ENCODE results near the gene ZNF333. TPM values are rescaled to one million over a fixed set of nuclear protein-coding genes. Genes with fewer than 3 reads are reported as not detected.

Gene ZNF333
- total RNA-seq (10 to 100 TPM; 19.2 to 47.6 (median 35.0) TPM), polyA plus RNA-seq (10 to 100 TPM; 21.7 to 22.0 TPM)
- long read RNA-seq, donor 1, full-length matches to known transcripts: 6 of 41 reads
- long read RNA-seq, donor 1, partial matches to known transcripts: 16 of 41 reads
- long read RNA-seq, donor 1, other reads (novel, unspliced or antisense): 19 of 41 reads
- long read RNA-seq, donor 2, full-length matches to known transcripts: 4 of 4 reads
- long read RNA-seq, donor 2, partial matches to known transcripts: 0 of 4 reads
- long read RNA-seq, donor 2, other reads (novel, unspliced or antisense): 0 of 4 reads
- long read RNA-seq, donor 3, full-length matches to known transcripts: 4 of 42 reads
- long read RNA-seq, donor 3, partial matches to known transcripts: 22 of 42 reads
- long read RNA-seq, donor 3, other reads (novel, unspliced or antisense): 16 of 42 reads

DNA sequence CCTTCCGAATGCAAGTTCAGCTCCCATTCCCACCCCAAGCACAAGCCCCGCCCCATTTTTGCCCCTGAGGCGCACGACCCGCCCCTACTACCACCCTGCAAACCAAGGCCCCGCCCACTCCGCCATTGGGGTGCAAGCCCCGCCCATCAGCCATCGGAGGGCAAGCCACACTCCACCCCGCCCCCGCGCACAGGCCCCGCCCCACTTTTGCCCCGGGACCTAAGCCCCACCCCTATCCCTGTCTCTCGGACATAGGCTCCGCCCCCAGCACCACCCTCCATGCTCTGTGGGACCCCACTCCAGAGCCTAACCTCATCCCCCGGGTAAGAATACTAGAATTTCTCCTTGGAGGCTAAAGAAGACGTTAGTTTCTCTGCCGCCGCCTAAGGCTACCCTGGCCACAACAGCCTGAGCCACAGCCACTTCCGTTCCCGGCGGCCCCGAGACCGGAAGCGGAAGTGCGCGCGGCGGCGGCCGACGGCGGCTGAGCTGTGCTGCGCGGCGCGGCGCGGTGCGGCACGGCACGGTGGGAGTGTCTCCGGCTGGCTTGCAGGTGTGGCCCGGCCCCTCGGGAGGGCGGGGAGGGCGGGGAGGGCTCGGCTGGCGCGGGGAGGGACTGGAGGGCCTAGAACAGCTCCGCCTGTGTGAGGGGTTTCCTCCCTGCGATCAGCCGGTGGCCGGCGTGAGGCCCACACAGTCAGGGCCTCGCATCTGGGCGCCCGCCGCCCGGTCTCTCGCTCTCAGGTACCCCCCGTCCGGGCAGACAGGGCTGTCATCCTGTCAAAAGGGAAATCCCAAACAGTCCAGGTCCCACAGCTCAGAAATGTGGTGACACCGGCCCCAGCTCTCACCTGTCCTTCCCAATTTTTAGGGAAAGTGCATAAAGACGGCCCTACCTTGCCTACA lies at the start of gene ZNF333:
Gene ZNF333, plus strand, starts transcription at position 451 of the 906 bp plus-strand sequence. CDS start 3,444 bp downstream, outside the sequence.
- TF ChIP-seq, protein P1, sequence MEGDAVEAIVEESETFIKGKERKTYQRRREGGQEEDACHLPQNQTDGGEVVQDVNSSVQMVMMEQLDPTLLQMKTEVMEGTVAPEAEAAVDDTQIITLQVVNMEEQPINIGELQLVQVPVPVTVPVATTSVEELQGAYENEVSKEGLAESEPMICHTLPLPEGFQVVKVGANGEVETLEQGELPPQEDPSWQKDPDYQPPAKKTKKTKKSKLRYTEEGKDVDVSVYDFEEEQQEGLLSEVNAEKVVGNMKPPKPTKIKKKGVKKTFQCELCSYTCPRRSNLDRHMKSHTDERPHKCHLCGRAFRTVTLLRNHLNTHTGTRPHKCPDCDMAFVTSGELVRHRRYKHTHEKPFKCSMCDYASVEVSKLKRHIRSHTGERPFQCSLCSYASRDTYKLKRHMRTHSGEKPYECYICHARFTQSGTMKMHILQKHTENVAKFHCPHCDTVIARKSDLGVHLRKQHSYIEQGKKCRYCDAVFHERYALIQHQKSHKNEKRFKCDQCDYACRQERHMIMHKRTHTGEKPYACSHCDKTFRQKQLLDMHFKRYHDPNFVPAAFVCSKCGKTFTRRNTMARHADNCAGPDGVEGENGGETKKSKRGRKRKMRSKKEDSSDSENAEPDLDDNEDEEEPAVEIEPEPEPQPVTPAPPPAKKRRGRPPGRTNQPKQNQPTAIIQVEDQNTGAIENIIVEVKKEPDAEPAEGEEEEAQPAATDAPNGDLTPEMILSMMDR (IDR thresholded peaks at IDR 0.05): no peak
- TF ChIP-seq EP300 (IDR thresholded peaks at IDR 0.05) (no peak), POLR2A (IDR thresholded peaks at IDR 0.05) (peak; percentile 48)
- Histone ChIP-seq H3K9me3 (no peaks in the 10 kb centered on the region), H3K27me3 (no peaks in the 10 kb centered on the region), H3K4me3 (peak within 1 kb of the TSS; percentile 86), H3K36me3 (no peaks in the 10 kb centered on the region), H3K27ac (peak within 1 kb of the TSS; percentile 56 to 93), H3K4me1 (ENCODE audit: insufficient read depth) (no peaks in the 10 kb centered on the region)
- WGBS, 3 donors: 0 to 2% (median 0%) methylated on average over 31 to 66 of the region's 66 CpGs
- intact Hi-C loops (cut with DNase I): no loop called here
- peak; percentile 93 to 98 (median 96) for DNase-seq

DNA sequence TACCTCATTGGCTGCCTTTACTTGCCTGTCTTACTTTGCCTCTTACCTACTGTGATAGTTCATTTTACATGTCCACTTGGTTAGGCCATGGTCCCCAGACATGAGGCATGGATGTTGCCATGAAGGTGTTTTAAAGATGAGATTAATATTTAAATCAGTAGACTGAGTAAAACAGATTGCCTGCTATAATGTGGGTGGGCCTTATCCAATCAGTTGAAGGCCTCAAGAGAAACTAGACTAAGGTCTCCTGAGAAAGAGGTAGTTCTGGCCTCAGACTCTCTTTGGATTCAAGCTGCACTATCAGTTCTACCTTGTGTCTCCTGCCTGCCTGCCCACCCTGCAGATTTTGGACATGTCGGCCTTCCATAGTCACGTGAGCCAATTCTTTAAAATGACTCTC lies 41.3 kb upstream of the ZNF333 start:
- Histone ChIP-seq H3K27ac (no peak overlapping the region), H3K4me3 (no peak overlapping the region), H3K9me3 (no peaks in the 10 kb centered on the region), H3K4me1 (ENCODE audit: insufficient read depth) (no peaks in the 10 kb centered on the region), H3K36me3 (no peaks in the 10 kb centered on the region), H3K27me3 (no peaks in the 10 kb centered on the region)
- no peak for TF ChIP-seq EP300 (IDR thresholded peaks at IDR 0.05)
- TF ChIP-seq, protein P1 (IDR thresholded peaks at IDR 0.05): no peak
- no peak for TF ChIP-seq POLR2A (IDR thresholded peaks at IDR 0.05)
- WGBS, 3 donors: 68 to 88% (median 86%) methylated on average over 2 of the region's 2 CpGs
- intact Hi-C loops (cut with DNase I): no loop called here
- DNase-seq: no peak

DNA sequence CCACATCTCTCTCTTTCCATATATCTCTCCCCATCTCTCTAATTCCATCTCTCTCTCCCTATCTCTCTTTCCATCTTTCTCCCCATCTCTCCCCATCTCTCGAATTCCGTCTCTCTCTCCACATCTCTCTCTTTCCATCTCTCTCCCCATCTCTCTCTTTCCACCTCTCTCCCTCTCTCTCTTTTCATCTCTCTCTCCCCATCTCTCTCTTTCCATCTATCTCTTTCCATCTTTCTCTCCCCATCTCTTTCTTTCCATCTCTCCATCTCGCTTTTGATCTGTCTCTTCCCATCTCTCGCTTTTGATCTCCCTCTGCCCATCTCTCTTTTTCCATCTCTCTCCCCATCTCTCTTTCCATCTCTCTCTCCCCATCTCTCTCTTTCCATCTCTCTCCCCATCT lies 40.8 kb upstream of the ZNF333 start:
- Histone ChIP-seq H3K4me1 (ENCODE audit: insufficient read depth) (no peaks in the 10 kb centered on the region), H3K4me3 (no peak overlapping the region), H3K36me3 (no peaks in the 10 kb centered on the region), H3K27ac (no peak overlapping the region), H3K9me3 (no peaks in the 10 kb centered on the region), H3K27me3 (no peaks in the 10 kb centered on the region)
- intact Hi-C loops (cut with DNase I): no loop called here
- 67 to 73% (median 70%) methylated on average over 4 of the region's 4 CpGs for WGBS, 3 donors
- no peak for TF ChIP-seq EP300 (IDR thresholded peaks at IDR 0.05)
- TF ChIP-seq POLR2A (IDR thresholded peaks at IDR 0.05): no peak
- TF ChIP-seq, protein P1 (IDR thresholded peaks at IDR 0.05): no peak
- no peak for DNase-seq

DNA sequence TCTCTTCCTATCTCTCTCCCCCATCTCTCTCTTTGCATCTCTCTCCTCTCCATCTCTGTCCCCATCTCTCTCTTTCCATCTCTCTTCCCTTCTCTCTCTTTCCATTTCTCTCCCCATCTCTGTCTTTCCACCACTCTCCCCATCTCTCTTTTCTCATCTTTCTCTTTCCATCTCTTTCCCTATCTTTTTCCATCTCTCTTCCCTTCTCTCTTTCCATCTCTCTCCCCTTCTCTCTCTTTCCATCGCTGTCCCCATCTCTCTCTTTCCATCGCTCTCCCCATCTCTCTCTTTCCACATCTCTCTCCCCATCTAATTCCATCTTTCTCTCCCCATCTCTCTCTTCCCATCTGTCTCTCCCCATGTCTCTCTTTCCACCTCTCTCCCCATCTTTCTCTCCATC lies 39.7 kb upstream of the ZNF333 start:
- WGBS, 3 donors: 53 to 74% (median 63%) methylated on average over 2 of the region's 2 CpGs
- H3K27ac ChIP-seq: no peak overlapping the region
- DNase-seq: no peak
- no peaks in the 10 kb centered on the region for H3K27me3 ChIP-seq
- H3K9me3 ChIP-seq: no peaks in the 10 kb centered on the region
- no peak overlapping the region for H3K4me3 ChIP-seq
- intact Hi-C loops (cut with DNase I): loop anchor here in 1 of 4 donors (10.0 kb wide), 1 partner anchor 45 kb away; no protein-coding TSS in a partner anchor
- H3K4me1 ChIP-seq (ENCODE audit: insufficient read depth): no peaks in the 10 kb centered on the region
- no peaks in the 10 kb centered on the region for H3K36me3 ChIP-seq
- TF ChIP-seq EP300 (IDR thresholded peaks at IDR 0.05) (no peak), POLR2A (IDR thresholded peaks at IDR 0.05) (no peak)
- TF ChIP-seq, protein P1 (IDR thresholded peaks at IDR 0.05): no peak

All from ovary (tissue), 10 donors.